ENCODE results near the gene FRMD1. TPM values are rescaled to one million over a fixed set of nuclear protein-coding genes. Genes with fewer than 3 reads are reported as not detected.

The FRMD1 gene
- total RNA-seq, 1 experiment from 2014 or later = not detected

GRCh38 chr6:168067081-168067759 lies 11.8 kb downstream of the FRMD1 start:
- Histone ChIP-seq H3K36me3 (no peaks in the 10 kb centered on the region), H3K27ac (no peak overlapping the region), H3K4me1 (no peaks in the 10 kb centered on the region), H3K9me3 (replicated peaks) (no peaks in the 10 kb centered on the region), H3K4me3 (no peak overlapping the region), H3K27me3 (peaks cover 12% of the 10 kb centered on the region; the same call in 1 of the 2 replicates)
- DNase-seq = no peak

- Histone ChIP-seq H3K4me3 (no peak overlapping the region), H3K27me3 (peaks cover 5% of the 10 kb centered on the region; the same call in 1 of the 2 replicates), H3K27ac (no peak overlapping the region), H3K4me1 (no peaks in the 10 kb centered on the region), H3K36me3 (no peaks in the 10 kb centered on the region), H3K9me3 (replicated peaks) (no peaks in the 10 kb centered on the region)
- no peak for DNase-seq
Measured at GRCh38 chr6:168064226-168064807, 14.7 kb downstream of the FRMD1 start.

- no peaks in the 10 kb centered on the region for H3K9me3 ChIP-seq (replicated peaks)
- no peak overlapping the region for H3K27ac ChIP-seq
- no peaks in the 10 kb centered on the region for H3K27me3 ChIP-seq
- no peak overlapping the region for H3K4me3 ChIP-seq
- DNase-seq = no peak
- H3K4me1 ChIP-seq = no peaks in the 10 kb centered on the region
- H3K36me3 ChIP-seq = no peaks in the 10 kb centered on the region
Measured at GRCh38 chr6:168063431-168063830, 15.6 kb downstream of the FRMD1 start.

GRCh38 chr6:168062346-168063289 lies 16.4 kb downstream of the FRMD1 start:
- no peaks in the 10 kb centered on the region for H3K36me3 ChIP-seq
- no peaks in the 10 kb centered on the region for H3K4me1 ChIP-seq
- no peak for DNase-seq
- H3K27ac ChIP-seq = no peak overlapping the region
- no peaks in the 10 kb centered on the region for H3K27me3 ChIP-seq
- no peaks in the 10 kb centered on the region for H3K9me3 ChIP-seq (replicated peaks)
- H3K4me3 ChIP-seq = no peak overlapping the region

- no peaks in the 10 kb centered on the region for H3K36me3 ChIP-seq
- DNase-seq = no peak
- H3K4me1 ChIP-seq = no peaks in the 10 kb centered on the region
- no peaks in the 10 kb centered on the region for H3K9me3 ChIP-seq (replicated peaks)
- no peak overlapping the region for H3K4me3 ChIP-seq
- 0 out of 2 replicates have a peak, but pooled peaks cover 2% of the 10 kb centered on the region for H3K27me3 ChIP-seq
- no peak overlapping the region for H3K27ac ChIP-seq
Measured at GRCh38 chr6:168061269-168062210, 17.5 kb downstream of the FRMD1 start.

GRCh38 chr6:168060521-168060931 lies 18.5 kb downstream of the FRMD1 start:
- peak; percentile 61 to 63 for DNase-seq
- Histone ChIP-seq H3K4me3 (no peak overlapping the region), H3K27ac (no peak overlapping the region), H3K4me1 (no peaks in the 10 kb centered on the region), H3K9me3 (replicated peaks) (no peaks in the 10 kb centered on the region), H3K27me3 (0 out of 2 replicates have a peak, but pooled peaks cover 10% of the 10 kb centered on the region), H3K36me3 (no peaks in the 10 kb centered on the region)

- H3K27me3 ChIP-seq = 0 out of 2 replicates have a peak, but pooled peaks cover 10% of the 10 kb centered on the region
- H3K36me3 ChIP-seq = no peaks in the 10 kb centered on the region
- no peaks in the 10 kb centered on the region for H3K4me1 ChIP-seq
- no peak for DNase-seq
- no peak overlapping the region for H3K4me3 ChIP-seq
- no peak overlapping the region for H3K27ac ChIP-seq
- H3K9me3 ChIP-seq (replicated peaks) = no peaks in the 10 kb centered on the region
Measured at GRCh38 chr6:168058691-168059551, 20.1 kb downstream of the FRMD1 start.

- 0 out of 2 replicates have a peak, but pooled peaks cover 10% of the 10 kb centered on the region for H3K27me3 ChIP-seq
- H3K36me3 ChIP-seq = no peaks in the 10 kb centered on the region
- H3K4me1 ChIP-seq = no peaks in the 10 kb centered on the region
- no peak overlapping the region for H3K4me3 ChIP-seq
- DNase-seq = no peak
- H3K27ac ChIP-seq = no peak overlapping the region
- H3K9me3 ChIP-seq (replicated peaks) = no peaks in the 10 kb centered on the region
Measured at GRCh38 chr6:168057836-168058235, 21.2 kb downstream of the FRMD1 start.

GRCh38 chr6:168056892-168057527 lies 22.0 kb downstream of the FRMD1 start:
- no peak for DNase-seq
- Histone ChIP-seq H3K27me3 (0 out of 2 replicates have a peak, but pooled peaks cover 10% of the 10 kb centered on the region), H3K4me3 (no peak overlapping the region), H3K4me1 (no peaks in the 10 kb centered on the region), H3K36me3 (no peaks in the 10 kb centered on the region), H3K9me3 (replicated peaks) (no peaks in the 10 kb centered on the region), H3K27ac (no peak overlapping the region)

- no peak for DNase-seq
- Histone ChIP-seq H3K9me3 (replicated peaks) (no peaks in the 10 kb centered on the region), H3K27me3 (peaks cover 10% of the 10 kb centered on the region; the same call in 1 of the 2 replicates), H3K36me3 (no peaks in the 10 kb centered on the region), H3K4me3 (no peak overlapping the region), H3K4me1 (no peaks in the 10 kb centered on the region), H3K27ac (no peak overlapping the region)
Measured at GRCh38 chr6:168055696-168056489, 23.1 kb downstream of the FRMD1 start.

GRCh38 chr6:168054765-168055560 lies 24.0 kb downstream of the FRMD1 start:
- H3K36me3 ChIP-seq = no peaks in the 10 kb centered on the region
- H3K9me3 ChIP-seq (replicated peaks) = no peaks in the 10 kb centered on the region
- H3K27me3 ChIP-seq = peaks cover 10% of the 10 kb centered on the region; the same call in 1 of the 2 replicates
- no peak overlapping the region for H3K4me3 ChIP-seq
- no peak overlapping the region for H3K27ac ChIP-seq
- DNase-seq = no peak
- H3K4me1 ChIP-seq = no peaks in the 10 kb centered on the region
